HFF-Myc (cell line): ENCODE measurements around the gene PSMB8.

ENCODE experiments used
- DNase-seq: peaks from one replicate; pipeline ENCODE4 v3.0.0-alpha.2; 2011; ENCODE audit warnings: low read depth; ENCODE audit errors: extremely low read depth
- H3K4me3 ChIP-seq: replicated peaks from 2 replicates; pipeline ENCODE4 v1.5.1; 2011; ENCODE audit warnings: low read depth, mild to moderate bottlenecking, control low read depth, low read length
- TF ChIP-seq, protein P1 (sequence below): IDR thresholded peaks from 2 replicates; pipeline ENCODE4 v1.5.1; 2012; ENCODE audit warnings: mild to moderate bottlenecking, low read depth, low read length, control low read depth; ENCODE audit errors: missing control alignments

Gene PSMB8

DNA sequence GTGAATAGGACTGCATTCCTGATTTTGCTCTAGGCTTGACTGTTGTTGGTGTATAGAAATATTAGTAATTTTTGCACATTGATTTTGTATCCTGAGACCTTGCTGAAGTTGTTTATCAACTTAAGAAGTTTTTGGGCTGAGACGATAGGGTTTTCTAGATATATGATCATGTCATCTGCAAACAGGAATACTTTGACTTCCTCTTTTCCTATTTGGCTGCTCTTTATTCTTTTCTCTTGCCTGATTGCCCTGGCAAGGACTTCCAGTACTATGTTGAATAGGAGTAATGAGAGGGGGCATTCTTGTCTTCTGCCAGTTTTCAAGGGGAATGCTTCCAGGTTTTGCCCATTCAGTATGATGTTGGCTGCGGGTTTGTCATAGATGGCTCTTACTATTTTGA is 40.4 kb downstream of the PSMB8 start:
- TF ChIP-seq, protein P1, sequence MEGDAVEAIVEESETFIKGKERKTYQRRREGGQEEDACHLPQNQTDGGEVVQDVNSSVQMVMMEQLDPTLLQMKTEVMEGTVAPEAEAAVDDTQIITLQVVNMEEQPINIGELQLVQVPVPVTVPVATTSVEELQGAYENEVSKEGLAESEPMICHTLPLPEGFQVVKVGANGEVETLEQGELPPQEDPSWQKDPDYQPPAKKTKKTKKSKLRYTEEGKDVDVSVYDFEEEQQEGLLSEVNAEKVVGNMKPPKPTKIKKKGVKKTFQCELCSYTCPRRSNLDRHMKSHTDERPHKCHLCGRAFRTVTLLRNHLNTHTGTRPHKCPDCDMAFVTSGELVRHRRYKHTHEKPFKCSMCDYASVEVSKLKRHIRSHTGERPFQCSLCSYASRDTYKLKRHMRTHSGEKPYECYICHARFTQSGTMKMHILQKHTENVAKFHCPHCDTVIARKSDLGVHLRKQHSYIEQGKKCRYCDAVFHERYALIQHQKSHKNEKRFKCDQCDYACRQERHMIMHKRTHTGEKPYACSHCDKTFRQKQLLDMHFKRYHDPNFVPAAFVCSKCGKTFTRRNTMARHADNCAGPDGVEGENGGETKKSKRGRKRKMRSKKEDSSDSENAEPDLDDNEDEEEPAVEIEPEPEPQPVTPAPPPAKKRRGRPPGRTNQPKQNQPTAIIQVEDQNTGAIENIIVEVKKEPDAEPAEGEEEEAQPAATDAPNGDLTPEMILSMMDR: no peak
- DNase-seq: no peak
- no peak overlapping the region for H3K4me3 ChIP-seq

DNA sequence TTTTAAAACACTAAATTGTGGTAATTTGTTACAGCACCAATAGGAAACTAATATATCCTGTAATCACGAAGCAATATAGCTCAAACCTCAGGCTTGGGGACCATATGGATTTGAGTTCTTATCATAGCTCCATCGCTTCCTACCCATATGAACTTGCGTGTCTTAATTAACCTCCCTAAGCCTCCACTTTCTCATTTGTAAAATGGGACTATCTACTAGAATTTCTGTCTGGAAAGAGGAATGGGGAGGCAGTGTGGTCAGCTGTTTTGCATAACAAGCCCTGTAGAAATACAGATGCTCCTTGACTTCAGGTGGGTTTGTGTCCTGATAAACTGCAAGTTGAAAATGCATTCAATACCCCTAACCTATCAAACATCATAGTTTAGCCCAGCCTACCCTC is 44.1 kb downstream of the PSMB8 start:
- H3K4me3 ChIP-seq: no peak overlapping the region
- TF ChIP-seq, protein P1: no peak

DNA sequence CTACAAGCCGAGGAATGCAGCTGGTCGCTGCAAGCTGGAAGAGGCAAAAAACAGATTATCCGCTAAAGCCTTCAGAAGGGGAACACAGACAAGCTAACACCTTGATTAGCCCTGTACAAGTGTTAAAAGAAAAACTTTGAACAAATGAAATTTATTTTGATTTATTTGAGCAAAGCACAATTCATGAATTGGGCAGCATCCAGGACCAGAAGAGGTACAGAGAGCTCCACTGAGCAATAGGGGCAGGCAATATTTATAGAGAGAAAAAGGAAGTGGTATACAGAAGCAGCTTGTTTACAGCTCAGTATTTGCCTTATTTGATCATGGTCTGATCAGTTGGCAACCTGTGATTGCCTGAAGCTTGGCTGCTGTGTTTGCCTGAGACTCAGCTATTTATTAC is 44.7 kb downstream of the PSMB8 start:
- TF ChIP-seq, protein P1: no peak
- DNase-seq: no peak
- no peak overlapping the region for H3K4me3 ChIP-seq

More for the DNA sequence above, 44.1 kb downstream of the PSMB8 start:
- no peak for DNase-seq

DNA sequence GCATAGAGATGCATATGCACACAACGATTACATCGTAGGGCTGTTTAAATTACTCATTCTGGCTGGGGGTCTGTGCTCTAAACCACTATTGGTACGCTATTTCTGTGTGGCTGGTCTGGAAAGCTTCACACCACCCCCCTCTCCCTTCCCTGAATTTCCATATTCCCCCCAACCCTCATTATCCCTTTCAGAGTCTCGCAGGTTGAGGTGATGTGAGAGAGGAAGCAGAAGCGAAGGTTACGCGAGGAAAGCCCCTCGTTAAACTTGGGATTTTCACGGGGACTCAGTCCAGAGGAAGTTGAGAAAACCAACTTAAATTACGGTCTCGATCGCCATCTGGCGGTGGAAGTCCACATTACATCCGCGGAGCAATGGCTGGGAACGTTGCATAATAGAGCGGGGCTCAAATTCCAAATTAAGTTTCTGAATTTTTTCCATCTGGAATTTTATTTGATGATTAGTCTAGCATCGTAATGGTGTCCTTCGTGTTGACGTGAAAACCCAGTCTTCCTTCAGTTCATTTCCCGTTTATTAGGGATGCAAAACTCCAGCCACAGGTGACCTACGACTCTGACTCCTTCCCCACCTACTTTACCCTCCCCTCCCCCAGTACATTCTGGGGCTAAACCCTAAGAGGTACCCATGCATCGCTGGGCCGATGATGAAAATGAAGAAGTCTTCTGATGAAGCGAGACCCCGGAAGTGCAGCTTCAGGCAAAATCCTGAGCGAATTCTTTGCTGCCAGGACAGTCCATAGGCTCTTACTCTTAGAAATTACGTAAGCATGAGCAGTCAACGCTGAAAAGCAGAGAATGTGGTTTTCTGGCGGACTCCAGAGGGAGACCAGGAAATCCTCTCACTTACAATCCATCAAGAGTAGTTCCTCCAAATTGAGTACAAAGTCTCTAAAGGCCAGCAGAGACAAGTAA is 46.7 kb downstream of the PSMB8 start:
- TF ChIP-seq, protein P1: peak; percentile 74
- no peak for DNase-seq
- no peak overlapping the region for H3K4me3 ChIP-seq

DNA sequence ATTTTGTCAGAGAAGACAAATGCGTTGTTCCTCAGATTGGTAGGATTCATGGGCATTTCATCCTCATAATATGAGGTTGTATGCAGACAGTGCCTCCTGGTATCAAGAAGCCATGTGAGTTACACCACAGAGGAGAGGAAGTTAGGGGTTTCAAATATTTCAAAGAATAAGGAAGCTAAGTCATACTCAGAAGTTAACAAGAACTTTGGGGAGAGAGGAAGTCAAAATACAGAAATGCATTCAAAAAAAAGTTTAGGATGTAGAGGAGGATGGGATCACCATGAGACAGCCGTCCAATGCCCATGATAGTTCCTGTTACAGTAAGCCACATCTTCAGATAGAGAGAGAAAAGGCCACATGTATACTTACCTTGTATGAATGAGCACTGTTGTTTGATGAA is 49.3 kb downstream of the PSMB8 start:
- DNase-seq: no peak
- no peak overlapping the region for H3K4me3 ChIP-seq
- TF ChIP-seq, protein P1: no peak

DNA sequence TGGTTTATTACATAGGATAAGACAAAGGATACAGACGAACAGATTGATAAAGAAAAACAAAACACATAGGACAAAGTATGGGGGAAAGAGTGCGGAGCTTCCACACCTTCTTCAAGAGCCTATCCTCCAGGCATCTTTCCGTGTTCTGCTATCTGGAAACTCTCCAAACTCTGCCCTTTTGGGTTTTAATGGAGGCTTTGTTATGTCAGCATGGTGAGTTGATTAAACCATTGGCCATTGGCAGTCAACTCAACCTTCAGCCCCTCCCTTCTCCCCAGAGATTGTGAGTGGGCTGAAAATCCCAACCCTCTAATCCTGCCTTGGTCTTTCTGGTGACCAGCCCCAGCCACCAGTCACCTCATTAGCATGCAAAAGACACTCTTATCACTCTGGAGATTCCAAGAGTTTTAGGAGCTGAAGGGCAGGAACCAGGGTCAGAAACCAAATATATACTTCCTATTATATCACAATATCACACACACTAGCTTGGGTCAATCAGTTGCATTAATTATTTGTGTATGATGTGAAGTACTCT is 50.9 kb downstream of the PSMB8 start:
- no peak overlapping the region for H3K4me3 ChIP-seq
- DNase-seq: no peak
- TF ChIP-seq, protein P1: no peak
